K562 (cell line): ENCODE data around the gene GALNT15. TPM values are rescaled to one million over a fixed set of nuclear protein-coding genes. Genes with fewer than 3 reads are reported as not detected.
A peak's percentile ranks its signal among the peaks of the same experiment; 100 is the strongest.

Experiments
- ATAC-seq: fragments of 200-7000 bp; cut with Tn5 transposase; 3 replicates; pipeline ENCODE4 v1.9.1; 2020; ENCODE audit warnings: moderate library complexity
- BruUV-seq: library from RNA; stranded (reverse); fragments of 400-500 nt; replicated peaks from 2 replicates; lab custom pipeline; 2021; lab: Mats Ljungman, UMichigan
- CTCF ChIA-PET: fragments of 300-600 bp; formaldehyde crosslinking; extraction: SDS; loops from one replicate; lab custom pipeline; 2021; ENCODE audit warnings: low intra/inter-chr PET ratio; lab: Yijun Ruan, JAX
- POLR2A ChIA-PET: fragments of 300-600, 350-650 bp; sonication (Branson Sonifier 250); formaldehyde crosslinking; extraction: SDS; loops from one replicate; lab custom pipeline; 2021; ENCODE audit warnings: antibody characterized with exemption, inconsistent platforms; lab: Yijun Ruan, JAX
- DNase-seq, 4 experiments: peaks; one replicate each; pipeline versions ENCODE4 v3.0.0 to v3.0.0-alpha.2; 2011 to 2018; ENCODE audit warnings: low spot score in 3 of 4, mixed read lengths in 3 of 4; ENCODE audit errors: extremely low read depth in 1 of 4
- FAIRE-seq: peaks from 2 replicates; lab custom pipeline; 2011; peaks lifted over from hg19 to GRCh38; lab: Jason Lieb, UNC
- H2AFZ ChIP-seq: 2 replicates; pipeline ENCODE4 v1.6.0; 2011; ENCODE audit warnings: low read depth, low read length, control low read depth, inconsistent platforms
- H3K27ac ChIP-seq: fragments of 200-600 bp; 3 replicates; pipeline ENCODE4 v1.8.0; 2011; ENCODE audit warnings: low read depth, mild to moderate bottlenecking, control low read depth, inconsistent platforms, low read length, moderate library complexity, mixed read lengths; ENCODE audit errors: extremely low read depth
- H3K27me3 ChIP-seq, 2 experiments: fragments of 300-600 bp in 1 of 2; 2 replicates in 1 of 2; 3 replicates in 1 of 2; pipeline versions ENCODE4 v1.6.0 to v1.8.0; 2011; ENCODE audit warnings: inconsistent platforms in 2 of 2, low read length in 2 of 2, mild to moderate bottlenecking in 1 of 2, mixed read lengths in 1 of 2, moderate library complexity in 1 of 2; ENCODE audit not compliant: control insufficient read depth in 2 of 2, insufficient read depth in 2 of 2
- H3K36me3 ChIP-seq: fragments of 300-600 bp; 3 replicates; pipeline ENCODE4 v1.8.0; 2011; ENCODE audit warnings: mild to moderate bottlenecking, low read length, inconsistent platforms; ENCODE audit not compliant: control insufficient read depth, insufficient read depth
- H3K4me1 ChIP-seq, 2 experiments: fragments of 200-600 bp in 1 of 2; replicated peaks in 1 of 2; 2 replicates in 1 of 2; 3 replicates in 1 of 2; pipeline versions ENCODE4 v1.5.1 to v1.8.0; 2011; ENCODE audit warnings: inconsistent platforms in 2 of 2, low read length in 2 of 2, mild to moderate bottlenecking in 1 of 2, mixed read lengths in 1 of 2, moderate library complexity in 1 of 2; ENCODE audit not compliant: control insufficient read depth in 2 of 2, insufficient read depth in 2 of 2
- H3K4me2 ChIP-seq: 2 replicates; pipeline ENCODE4 v1.6.1; 2011; ENCODE audit warnings: low read length, control low read depth, inconsistent platforms, mixed read lengths; ENCODE audit not compliant: insufficient read depth
- H3K4me3 ChIP-seq: fragments of 200-600 bp; sonication (generic), shearing (Covaris generic); 2 replicates; pipeline ENCODE4 v1.5.1; 2016; ENCODE audit warnings: control low read depth, inconsistent platforms
- H3K79me2 ChIP-seq: fragments of 200-600 bp; 3 replicates; pipeline ENCODE4 v1.8.0; 2011; ENCODE audit warnings: low read length, inconsistent platforms; ENCODE audit not compliant: control insufficient read depth, insufficient read depth
- H3K9ac ChIP-seq, 2 experiments: 2 replicates each; pipeline versions ENCODE4 v1.6.0 to v1.6.1; 2011; ENCODE audit warnings: low read depth in 2 of 2, low read length in 2 of 2, control low read depth in 1 of 2, inconsistent platforms in 1 of 2, mild to moderate bottlenecking in 1 of 2, mixed read lengths in 1 of 2; ENCODE audit not compliant: insufficient read depth in 1 of 2
- H3K9me1 ChIP-seq: one replicate; pipeline ENCODE4 v1.6.0; 2011; ENCODE audit warnings: inconsistent platforms, mild to moderate bottlenecking, low read length, moderate library complexity; ENCODE audit not compliant: control insufficient read depth, insufficient read depth
- H3K9me3 ChIP-seq: replicated peaks from 2 replicates; pipeline ENCODE4 v1.5.1; 2011; ENCODE audit warnings: low read depth, low read length, inconsistent platforms; ENCODE audit not compliant: control insufficient read depth, insufficient read depth
- H4K20me1 ChIP-seq: replicated peaks from 2 replicates; pipeline ENCODE4 v1.6.1; 2011; ENCODE audit warnings: low read length, inconsistent platforms, mixed read lengths; ENCODE audit not compliant: control insufficient read depth, insufficient read depth
- CEBPB ChIP-seq: fragments of 450-650 bp; IDR thresholded peaks from 2 replicates; pipeline ENCODE4 v1.6.1; 2016; ENCODE audit warnings: missing genetic modification characterization, missing compliant biosample characterization
- ZBTB40 ChIP-seq, 2 experiments: fragments of 450-650 bp in 1 of 2; sonication (generic) in 1 of 2; formaldehyde crosslinking in 1 of 2; IDR thresholded peaks; 2 replicates each; pipeline versions ENCODE4 v1.7.1 to v1.9.0; 2016 to 2022; ENCODE audit warnings: inconsistent platforms in 1 of 2, mild to moderate bottlenecking in 1 of 2, missing genetic modification reagents in 1 of 2
- WGBS: fragments of 100-300 bp; shearing (Covaris generic); methylation state at CpG from one replicate; pipeline ENCODE4 v1.1.6; 2016; ENCODE audit warnings: low coverage, mixed read lengths; ENCODE audit not compliant: insufficient coverage; ENCODE audit errors: missing lambda C conversion rate; 5-methylcytosine and 5-hydroxymethylcytosine counted together
- in situ Hi-C: fragments of 300-500 bp; cut with MboI; formaldehyde crosslinking; loops from 4 replicates; pipeline ENCODE4 v1.15.0; 2018; ENCODE audit warnings: inconsistent platforms, mixed read lengths
- intact Hi-C: fragments of 100-400 bp; cut with micrococcal nuclease; formaldehyde crosslinking; loops from 2 replicates; pipeline ENCODE4 v1.14.2; 2022
- polyA plus RNA-seq, 8 experiments: library from polyadenylated mRNA; depleted of rRNA in 4 of 8; stranded (reverse) in 5 of 8; unstranded in 3 of 8; fragments of >200 nt; fragmentation: Nextera tagmentation in 2 of 8; fragmentation: Illumina TruSeq in 1 of 8; extraction: Ambion mirVana in 2 of 8; extraction: Trizol in 1 of 8; gene quantifications; 2 replicates each; pipeline versions ENCODE4 v1.2.1 to v1.2.3, GENCODE V29; 2011 to 2014; ENCODE audit warnings: inconsistent platforms in 1 of 8, missing spikeins in 1 of 8
- total RNA-seq, 7 experiments: library from RNA; depleted of rRNA in 6 of 7; stranded (reverse); fragments of >200 nt in 6 of 7; fragmentation: Illumina TruSeq in 2 of 7; extraction: Trizol in 2 of 7; gene quantifications; 2 replicates each; pipeline versions ENCODE4 v1.2.1 to v1.2.3, GENCODE V29; 2011 to 2021; ENCODE audit warnings: low replicate concordance in 1 of 7

GALNT15 gene
- total and polyA plus RNA-seq, 9 of the 15 experiments (the other 6 are each of a cell fraction or from before 2014, with no cell fraction given), result not detected

DNA sequence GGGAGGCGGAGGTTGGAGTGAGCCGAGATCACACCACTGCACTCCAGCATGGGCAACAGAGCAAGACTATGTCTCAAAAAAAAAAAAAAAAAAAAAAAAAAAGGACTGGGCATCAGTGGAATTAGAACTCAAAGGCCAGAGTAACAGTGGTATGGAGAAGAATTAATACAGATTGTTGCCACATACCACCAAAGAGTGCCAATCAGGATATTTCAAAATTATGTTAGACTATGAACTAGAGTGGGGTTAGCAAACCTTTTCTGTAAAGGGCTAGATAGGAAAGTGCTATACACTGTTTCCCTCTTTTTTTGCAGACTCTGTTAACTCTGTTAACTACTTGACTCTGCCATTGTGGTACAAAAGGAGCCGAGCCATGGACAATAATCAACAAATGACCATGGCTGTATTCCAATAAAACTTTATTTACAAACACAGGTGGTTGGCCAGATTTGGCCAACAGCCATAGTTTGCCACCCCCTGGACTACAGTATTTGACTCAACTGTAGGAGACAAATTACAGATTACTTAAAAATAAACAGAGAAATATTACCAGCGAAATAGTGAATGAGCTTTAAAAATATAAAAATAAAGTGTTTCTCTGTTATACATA, 61.7 kb downstream of the GALNT15 start:
- Histone ChIP-seq H3K4me3 (no peak overlapping the region), H3K36me3 (no peaks in the 10 kb centered on the region), H3K9me1 (no peaks in the 10 kb centered on the region), H4K20me1 (no peaks in the 10 kb centered on the region), H3K79me2 (no peaks in the 10 kb centered on the region), H3K4me1 (no peaks in the 10 kb centered on the region; a peak in 2 of 5 replicates), H3K9ac (no peak overlapping the region), H3K27ac (no peak overlapping the region), H3K9me3 (no peaks in the 10 kb centered on the region), H2AFZ (no peak overlapping the region), H3K27me3 (peaks cover 0 to 18% of the 10 kb centered on the region in 2 experiments; a peak in 4 of 5 replicates), H3K4me2 (no peak overlapping the region)
- FAIRE-seq (no peak), DNase-seq (no peak), ATAC-seq (no peak)
- intact Hi-C loops, result no loop called here
- ChIA-PET CTCF (no interaction called here), POLR2A (interaction anchor here (1.5 kb wide), 1 partner anchor 8 kb away, joined by 3 read pairs; no protein-coding TSS in a partner anchor)
- TF ChIP-seq ZBTB40 (IDR thresholded peaks at IDR 0.05), result peak; percentile 84
- TF ChIP-seq ZBTB40 (CRISPR knock-in tag; IDR thresholded peaks at IDR 0.05), result 0 out of 2 replicates have a peak, but pooled peaks have one; percentile 34
- no peak for TF ChIP-seq CEBPB
- WGBS, result 4% methylated on average over 4 of the region's 4 CpGs
- in situ Hi-C loops, result no loop called here
- no TSS peak for BruUV-seq
